ENCODE results near the gene AXIN1.
"Not testable (repeated sequence)": the region's sequence is repeated elsewhere in the genome, so short reads cannot be mapped to it uniquely, and the experiment has no call there.

Gene AXIN1

GRCh38 chr16:369275-369865 lies 16.8 kb upstream of the AXIN1 start:
- DNase-seq = no peak

GRCh38 chr16:368388-369158 lies 16.1 kb upstream of the AXIN1 start:
- no peak for DNase-seq

GRCh38 chr16:367333-367903 lies 14.9 kb upstream of the AXIN1 start:
- DNase-seq = no peak

DNA sequence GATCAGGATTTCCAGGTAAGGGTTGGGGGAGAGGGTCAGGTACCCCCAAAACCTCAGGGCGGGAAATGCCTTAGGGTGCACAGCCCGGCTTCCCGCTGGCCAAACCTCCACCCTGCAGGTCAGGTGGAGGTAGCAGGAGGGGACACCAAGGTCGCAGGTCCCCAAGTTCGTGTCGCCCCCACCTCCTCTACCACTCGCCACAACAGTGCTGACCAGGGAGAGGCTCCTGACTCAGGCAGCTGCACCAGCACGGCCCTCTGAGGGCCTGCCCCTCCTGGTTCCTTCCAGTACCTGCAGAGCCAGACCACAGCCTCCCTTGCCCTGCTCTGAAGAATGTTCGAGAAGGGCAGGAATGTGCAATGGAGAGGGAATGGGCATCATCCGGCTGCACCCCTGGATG lies 14.0 kb upstream of the AXIN1 start:
- no peak for DNase-seq

GRCh38 chr16:364595-365491 lies 12.3 kb upstream of the AXIN1 start:
- no peak for DNase-seq

- DNase-seq = no peak
Measured at GRCh38 chr16:363766-364490, 11.4 kb upstream of the AXIN1 start.

DNA sequence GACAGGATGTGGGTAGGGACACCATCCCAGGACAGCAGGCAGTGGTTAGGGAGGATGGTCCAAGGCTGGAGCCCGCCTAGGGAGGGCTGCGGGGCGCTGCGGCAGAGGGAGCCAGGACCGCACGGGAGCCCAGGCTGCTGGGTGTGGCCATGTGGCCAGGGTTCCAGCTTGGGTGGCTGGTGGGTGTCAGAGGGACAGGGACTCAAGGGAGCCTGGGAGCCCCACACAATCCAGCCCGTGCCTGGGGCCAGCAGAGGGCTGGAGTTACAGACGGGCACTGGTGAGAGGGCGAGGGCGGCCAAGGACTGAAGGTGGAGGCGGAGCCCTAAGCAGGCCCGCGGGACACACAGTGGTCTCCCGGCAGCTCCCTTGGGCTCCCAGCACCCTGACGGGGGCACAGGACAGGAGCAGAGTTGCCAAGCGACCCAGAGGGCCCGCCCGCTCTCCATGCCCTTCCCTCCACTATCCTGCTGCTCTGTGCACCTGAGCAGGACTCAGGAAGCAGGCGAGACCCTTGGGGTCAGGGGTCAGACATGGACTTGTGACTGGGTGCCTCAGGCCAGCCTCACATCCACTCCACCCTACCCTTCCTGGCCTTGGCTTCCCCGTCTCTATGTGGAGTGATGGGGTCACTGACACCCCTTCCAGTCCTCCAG lies 10.7 kb upstream of the AXIN1 start:
- no peak for DNase-seq

DNA sequence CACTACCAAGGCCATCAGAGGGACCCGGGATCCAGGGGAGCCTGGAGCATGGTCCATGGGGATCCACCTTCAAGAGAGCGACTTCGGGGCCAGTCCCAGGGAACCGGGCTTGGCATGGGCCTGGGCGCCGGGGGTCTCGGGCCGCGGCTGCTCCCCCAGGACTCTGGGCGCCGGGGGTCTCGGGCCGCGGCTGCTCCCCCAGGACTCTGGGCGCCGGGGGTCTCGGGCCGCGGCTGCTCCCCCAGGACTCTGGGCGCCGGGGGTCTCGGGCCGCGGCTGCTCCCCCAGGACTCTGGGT lies 10.1 kb upstream of the AXIN1 start:
- not testable (repeated sequence) for DNase-seq

DNA sequence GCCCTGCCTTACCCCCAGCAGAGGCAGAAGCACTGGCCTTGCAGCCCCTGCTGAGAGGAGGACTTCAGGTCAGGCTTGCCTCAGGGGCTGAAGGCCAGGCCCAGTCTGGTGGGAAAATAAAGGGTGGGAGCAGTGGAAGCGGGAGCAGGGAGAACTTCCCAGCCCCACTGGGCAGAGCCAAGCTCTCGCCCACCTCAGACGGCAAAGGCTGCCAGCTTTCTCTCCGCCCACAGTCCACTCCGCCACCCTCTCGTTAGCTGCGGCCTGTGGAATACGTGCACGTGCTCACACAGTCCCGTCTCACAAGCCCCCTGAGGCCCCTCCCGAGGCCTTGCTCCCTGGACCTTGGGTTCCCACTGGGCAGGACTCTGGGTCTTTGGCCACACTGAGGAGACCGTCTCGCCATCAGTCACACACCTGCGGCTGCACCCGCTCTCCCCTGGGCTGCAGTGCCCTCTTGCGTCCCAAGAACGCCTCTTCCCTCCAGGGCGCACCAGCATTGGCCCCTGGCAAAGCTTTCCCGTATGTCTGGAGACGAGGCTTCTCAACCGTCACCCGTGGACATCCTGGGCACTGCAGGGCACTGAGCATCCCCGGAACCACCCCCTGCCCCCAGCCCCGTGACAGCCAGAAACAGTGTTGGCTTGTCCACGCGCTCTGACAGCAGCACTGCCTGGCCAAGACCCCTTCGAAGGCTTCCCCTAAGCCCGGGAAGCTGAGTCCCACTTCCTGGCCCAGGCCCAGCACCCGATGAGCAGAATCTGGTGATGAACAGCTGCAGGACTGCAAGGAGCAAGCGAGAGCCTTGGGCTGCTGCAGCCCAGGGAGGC lies 9.6 kb upstream of the AXIN1 start:
- peak; percentile 85 for DNase-seq

- no peak for DNase-seq
Measured at GRCh38 chr16:361341-361871, 8.9 kb upstream of the AXIN1 start.

- DNase-seq = no peak
Measured at GRCh38 chr16:360698-361336, 8.3 kb upstream of the AXIN1 start.

GRCh38 chr16:359871-360697 lies 7.6 kb upstream of the AXIN1 start:
- DNase-seq = no peak

GRCh38 chr16:359067-359763 lies 6.7 kb upstream of the AXIN1 start:
- no peak for DNase-seq

- DNase-seq = no peak
Measured at GRCh38 chr16:356741-357140, 4.2 kb upstream of the AXIN1 start.

DNA sequence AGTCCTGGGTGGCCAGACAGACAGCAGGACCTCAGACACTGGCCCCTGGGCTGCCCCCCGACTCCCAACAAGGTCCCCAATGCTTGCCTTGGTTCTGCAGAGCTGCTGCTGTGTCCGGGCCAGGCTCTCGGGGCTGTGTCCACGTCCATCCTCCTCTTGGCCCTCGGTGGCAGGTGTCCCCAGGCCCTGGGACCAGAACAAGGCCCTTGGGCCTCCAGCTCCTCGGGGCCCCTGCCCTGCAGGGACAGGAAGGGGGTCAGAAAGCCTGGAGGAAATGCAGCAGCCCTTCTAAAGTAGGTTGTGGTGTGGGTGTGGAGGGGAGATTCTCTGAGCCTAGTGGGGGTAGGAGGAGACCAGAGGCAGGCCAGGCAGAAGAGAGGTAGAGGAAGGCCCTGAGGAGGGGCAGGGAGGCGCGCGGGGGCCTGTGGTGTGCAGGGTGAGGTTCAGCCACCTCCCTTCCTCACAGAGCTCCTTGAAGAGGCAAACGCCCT lies 2.5 kb upstream of the AXIN1 start:
- no peak for DNase-seq

GRCh38 chr16:354291-354881 lies 1.9 kb upstream of the AXIN1 start:
- DNase-seq = no peak

DNA sequence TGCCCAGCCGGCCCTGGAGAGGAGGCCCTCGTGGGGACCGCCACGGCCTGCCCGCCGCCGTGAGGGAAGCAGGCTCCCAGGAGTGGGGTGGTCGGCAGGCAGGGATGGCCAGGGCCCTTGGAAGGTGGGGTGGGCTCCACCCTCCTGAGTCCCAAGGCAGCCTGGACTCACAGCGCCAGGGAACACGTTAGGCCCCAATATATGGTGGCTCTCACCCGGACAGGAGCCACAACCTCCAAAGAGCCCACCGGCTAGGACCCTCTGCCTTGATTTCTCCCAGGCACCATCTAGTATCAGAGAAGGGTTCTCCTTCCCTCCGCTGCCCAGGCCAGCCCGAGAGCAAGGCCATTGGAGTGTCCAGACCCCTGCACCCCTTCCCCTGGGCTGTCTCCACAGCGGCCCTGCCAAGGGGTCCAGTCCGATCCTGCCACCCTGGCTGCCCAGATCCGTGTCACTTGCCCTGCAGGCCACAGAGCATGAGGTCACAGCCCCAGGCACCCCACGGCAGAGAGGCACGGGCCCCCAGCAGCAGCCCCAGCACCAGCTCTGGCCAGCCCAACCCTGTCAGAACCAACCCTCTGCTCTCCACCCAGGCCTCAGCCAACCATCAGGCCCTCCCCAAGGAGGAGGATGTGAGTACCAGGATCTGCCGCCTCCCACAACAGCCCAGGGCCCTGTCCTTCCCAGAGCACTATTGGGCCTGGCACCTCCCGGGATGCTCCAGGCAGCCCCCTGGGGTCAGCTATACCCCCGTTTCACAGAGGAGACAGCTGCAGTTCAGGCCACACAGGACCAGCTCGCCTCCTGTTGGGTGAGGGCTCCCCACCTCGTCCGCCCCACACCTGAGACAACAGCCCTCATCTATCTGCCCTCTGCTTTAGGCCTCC lies 1.1 kb upstream of the AXIN1 start:
- DNase-seq = no peak
